ENCODE results near the gene BRD9.

GRCh38 chr5:930866-931265, 38.3 kb upstream of the BRD9 start:
- TF ChIP-seq CTCF (IDR thresholded peaks at IDR 0.05; ENCODE audit: low read depth, low read length) (no peak), EZH2phosphoT487 (IDR thresholded peaks at IDR 0.05; ENCODE audit: low read depth) (no peak)
